BJ (cell line): ENCODE data around the gene MYO1A. TPM values are rescaled to one million over a fixed set of nuclear protein-coding genes. Genes with fewer than 3 reads are reported as not detected.
"Not testable (repeated sequence)": the region's sequence is repeated elsewhere in the genome, so short reads cannot be mapped to it uniquely, and the experiment has no call there.

Source experiments
- CTCF ChIA-PET: fragments of 350-600 bp; formaldehyde crosslinking; extraction: SDS; loops from one replicate; lab custom pipeline; 2021; ENCODE audit warnings: antibody characterized with exemption, inconsistent platforms; lab: Yijun Ruan, JAX
- POLR2A ChIA-PET: fragments of 300-600 bp; sonication (Branson Sonifier 250); formaldehyde crosslinking; extraction: SDS; loops from one replicate; lab custom pipeline; 2021; ENCODE audit warnings: antibody characterized with exemption; lab: Charles Lee
- DNase-seq: peaks from one replicate; pipeline ENCODE4 v3.0.0-alpha.2; 2011; ENCODE audit warnings: low read depth
- H3K27me3 ChIP-seq: 2 replicates; pipeline ENCODE4 v1.6.0; 2011; ENCODE audit warnings: low read length; ENCODE audit not compliant: control insufficient read depth, insufficient read depth
- H3K36me3 ChIP-seq: 2 replicates; pipeline ENCODE4 v1.5.1; 2011; ENCODE audit warnings: low read length; ENCODE audit not compliant: control insufficient read depth, insufficient read depth
- H3K4me3 ChIP-seq: 2 replicates; pipeline ENCODE4 v1.5.1; 2011; ENCODE audit warnings: low read depth, mild to moderate bottlenecking, control low read depth, low read length
- CTCF ChIP-seq: IDR thresholded peaks from 2 replicates; pipeline ENCODE4 v1.5.1; 2011; ENCODE audit warnings: low read depth, mild to moderate bottlenecking, control low read depth, inconsistent platforms, low read length, moderate library complexity; ENCODE audit not compliant: insufficient read depth
- polyA plus RNA-seq: library from polyadenylated mRNA; depleted of rRNA; stranded (reverse); fragments of >200 nt; gene quantifications from 2 replicates; pipeline ENCODE4 v1.2.3, GENCODE V29; 2011

MYO1A gene
- polyA plus RNA-seq, 1 experiment, result 0.15 TPM

DNA sequence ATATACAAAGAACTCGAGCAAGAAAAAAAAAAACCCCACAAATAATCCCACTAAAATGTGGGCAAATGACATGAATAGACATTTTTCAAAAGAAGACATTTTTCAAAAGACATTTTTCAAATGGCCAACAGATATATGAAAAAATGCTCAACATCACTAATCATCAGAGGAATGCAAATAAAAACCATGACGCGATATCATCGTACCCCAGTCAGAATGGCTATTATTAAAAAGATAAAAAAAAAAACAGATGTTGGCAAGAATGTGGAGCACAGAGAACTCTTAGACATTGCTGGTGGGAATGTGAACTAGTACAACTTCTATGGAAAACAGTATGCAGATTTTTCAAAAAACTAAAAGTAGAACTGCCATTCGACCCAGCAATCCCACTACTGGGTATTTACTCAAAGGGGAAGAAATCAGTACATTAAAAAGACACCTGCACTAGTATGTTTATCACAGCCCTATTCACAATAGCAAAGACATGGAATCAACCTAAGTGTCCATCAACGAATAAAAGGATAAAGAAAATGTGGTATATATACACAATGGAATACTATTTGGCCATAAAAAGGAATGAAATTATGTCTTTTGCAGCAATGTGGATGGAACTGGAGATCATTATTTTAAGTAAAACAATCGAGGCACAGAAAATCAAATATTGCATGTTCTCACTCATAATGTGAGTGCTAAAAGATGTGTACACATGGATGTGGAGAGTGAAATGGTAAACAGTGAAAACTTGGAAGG is 59.9 kb downstream of the MYO1A start:
- ChIA-PET CTCF (interaction anchor here (2.0 to 4.9 kb wide), 4 partner anchors 9 to 227 kb away, joined by 11 to 56 read pairs (median 14); partner anchors contain the start of genes HSD17B6 and ZBTB39), POLR2A (no interaction called here)
- Histone ChIP-seq H3K36me3 (no peaks in the 10 kb centered on the region), H3K27me3 (no peaks in the 10 kb centered on the region), H3K4me3 (no peak overlapping the region)
- DNase-seq, result peak; percentile 9
- no peak for TF ChIP-seq CTCF

DNA sequence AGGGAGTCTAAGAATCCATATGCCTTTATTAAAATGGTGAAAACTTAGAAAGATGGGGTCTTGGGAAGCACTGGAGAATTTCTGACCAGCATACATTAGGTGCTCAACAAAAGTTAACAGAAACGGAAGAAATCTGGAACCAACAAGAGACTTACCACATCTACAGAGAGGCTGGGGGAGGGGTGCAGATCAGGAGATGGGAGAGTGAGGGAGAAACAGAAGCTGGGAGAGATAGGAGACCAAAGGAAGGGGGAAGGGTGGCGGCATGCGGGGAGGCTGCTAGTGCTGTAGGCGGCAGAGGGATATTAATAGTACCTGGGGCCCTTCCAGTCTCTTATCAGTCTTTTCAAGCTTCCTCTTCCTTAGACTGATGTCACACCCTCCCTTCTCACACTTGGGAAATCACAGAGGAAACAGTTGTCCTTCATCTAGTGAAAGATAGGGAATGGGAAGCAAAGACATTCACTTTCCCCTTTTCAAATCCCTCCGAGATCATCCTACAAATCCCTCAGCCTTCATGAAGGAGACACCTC is 61.7 kb downstream of the MYO1A start:
- H3K36me3 ChIP-seq, result no peaks in the 10 kb centered on the region
- ChIA-PET CTCF (interaction anchor here (0.6 to 4.9 kb wide), 33 partner anchors 9 to 376 kb away, joined by 3 to 62 read pairs (median 4); partner anchors contain the start of genes HSD17B6, NACA and PRIM1), POLR2A (interaction anchor here (0.5 kb wide), 1 partner anchor 224 kb away, joined by 11 read pairs; no protein-coding TSS in a partner anchor)
- TF ChIP-seq CTCF, result no peak
- no peak overlapping the region for H3K4me3 ChIP-seq
- H3K27me3 ChIP-seq, result no peaks in the 10 kb centered on the region
- no peak for DNase-seq

DNA sequence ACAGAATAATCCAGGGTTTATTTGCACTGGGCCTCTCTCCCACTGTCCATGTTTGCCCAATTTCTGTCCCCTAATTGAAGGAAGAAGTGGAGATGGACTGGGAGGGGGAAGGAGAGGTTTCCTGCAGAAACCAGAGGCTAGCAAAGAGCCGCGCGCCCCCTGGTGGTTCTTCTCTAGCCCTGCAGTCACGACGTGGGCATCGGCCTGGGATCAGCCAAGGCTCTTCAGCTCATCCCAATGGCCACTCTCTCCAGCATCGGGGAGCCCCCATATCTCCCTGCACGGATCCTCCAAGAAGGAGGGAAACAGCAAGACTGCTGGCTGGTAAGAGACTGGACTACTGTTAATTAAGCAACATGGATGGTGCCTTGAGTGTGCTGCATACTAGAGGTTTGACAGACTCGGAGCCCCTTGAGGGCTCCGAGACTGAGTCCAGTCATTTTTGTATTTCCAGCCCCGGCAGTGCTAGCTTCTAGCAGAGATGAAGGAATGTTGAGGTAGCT is 62.3 kb downstream of the MYO1A start:
- Histone ChIP-seq H3K36me3 (no peaks in the 10 kb centered on the region), H3K27me3 (no peaks in the 10 kb centered on the region), H3K4me3 (no peak overlapping the region)
- ChIA-PET CTCF (interaction anchor here (0.6 to 4.9 kb wide), 29 partner anchors 9 to 333 kb away, joined by 3 to 62 read pairs (median 4); partner anchors contain the start of genes HSD17B6, NACA and PRIM1), POLR2A (no interaction called here)
- no peak for DNase-seq
- TF ChIP-seq CTCF, result peak; percentile 97

DNA sequence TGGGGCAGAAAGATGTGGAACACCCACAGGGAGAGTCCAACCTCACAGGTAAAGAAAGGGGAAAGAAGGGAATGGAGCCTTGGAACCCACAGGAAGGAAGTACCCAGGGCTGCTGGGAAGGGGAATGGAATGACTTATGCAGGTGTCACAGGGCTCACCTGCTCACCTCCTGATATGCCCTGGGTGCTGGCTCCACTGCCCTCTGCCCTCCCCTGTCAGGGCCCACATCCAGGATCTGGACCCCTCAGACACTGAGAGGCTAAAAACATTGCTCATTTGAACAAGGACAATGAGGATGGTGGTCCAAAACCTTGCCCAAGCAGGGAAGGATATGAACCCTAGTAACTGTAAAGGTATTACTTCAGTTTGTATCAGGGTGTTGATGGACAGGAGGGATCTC is 62.9 kb downstream of the MYO1A start:
- ChIA-PET CTCF (interaction anchor here (0.7 to 4.9 kb wide), 19 partner anchors 8 to 262 kb away, joined by 3 to 62 read pairs (median 4); partner anchors contain the start of genes HSD17B6 and NACA), POLR2A (no interaction called here)
- no peak overlapping the region for H3K4me3 ChIP-seq
- no peak for DNase-seq
- TF ChIP-seq CTCF, result no peak
- H3K27me3 ChIP-seq, result no peaks in the 10 kb centered on the region
- no peaks in the 10 kb centered on the region for H3K36me3 ChIP-seq

DNA sequence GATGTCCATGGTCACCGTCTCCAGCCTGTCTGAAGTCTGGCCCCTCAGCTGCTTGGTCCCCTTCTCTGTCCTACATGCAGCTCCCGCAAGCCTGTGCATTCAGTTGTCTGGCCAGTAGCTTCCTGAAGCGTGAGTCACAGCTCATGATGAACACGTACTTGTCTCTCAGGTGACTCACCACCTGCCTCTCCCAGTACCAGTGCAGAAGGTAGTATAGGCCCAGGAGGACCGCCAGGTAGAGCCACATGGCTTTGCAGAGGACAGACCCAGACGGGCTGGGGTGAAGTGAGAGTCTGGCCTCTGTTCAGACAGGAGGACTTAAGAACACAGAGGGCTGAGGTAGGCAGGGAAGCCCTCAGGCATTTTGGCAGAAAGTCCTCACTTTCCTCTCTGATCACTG is 64.2 kb downstream of the MYO1A start:
- H3K36me3 ChIP-seq, DNase-seq, H3K27me3 ChIP-seq, H3K4me3 ChIP-seq, POLR2A ChIA-PET: not testable (repeated sequence)
- CTCF ChIA-PET, result interaction anchor here (0.7 to 4.9 kb wide), 9 partner anchors 10 to 234 kb away, joined by 3 to 62 read pairs (median 7); partner anchors contain the start of genes HSD17B6 and PRIM1
